GM23338 (cell line): ENCODE results near the gene ABHD6. TPM values are rescaled to one million over a fixed set of nuclear protein-coding genes. Genes with fewer than 3 reads are reported as not detected.

Experiments used
- ATAC-seq: fragments of 200-7000 bp; cut with Tn5 transposase; 3 replicates; pipeline ENCODE4 v1.9.1; 2020
- DNase-seq: peaks from one replicate; pipeline ENCODE4 v3.0.0-alpha.2; 2015; ENCODE audit warnings: low spot score
- H2AFZ ChIP-seq: fragments of 200-600 bp; sonication (generic); 2 replicates; pipeline ENCODE4 v1.8.0; 2016; ENCODE audit warnings: antibody characterized with exemption, mild to moderate bottlenecking, moderate library complexity
- H3F3A ChIP-seq: fragments of 200-600 bp; sonication (generic); replicated peaks from 2 replicates; pipeline ENCODE4 v1.8.0; 2017; ENCODE audit warnings: antibody characterized with exemption, mixed run types, low read depth
- H3K27ac ChIP-seq: fragments of 200-600 bp; sonication (generic); 2 replicates; pipeline ENCODE4 v1.6.1; 2016; ENCODE audit warnings: low read depth
- H3K27me3 ChIP-seq: fragments of 200-600 bp; sonication (generic); 2 replicates; pipeline ENCODE4 v1.8.0; 2016; ENCODE audit warnings: mild to moderate bottlenecking, mixed run types, moderate library complexity; ENCODE audit not compliant: insufficient read depth
- H3K36me3 ChIP-seq: fragments of 200-600 bp; sonication (generic); 2 replicates; pipeline ENCODE4 v1.8.0; 2016; ENCODE audit warnings: mild to moderate bottlenecking; ENCODE audit not compliant: insufficient read depth
- H3K4me1 ChIP-seq: fragments of 200-600 bp; sonication (generic); 2 replicates; pipeline ENCODE4 v1.8.0; 2016; ENCODE audit warnings: mild to moderate bottlenecking, moderate library complexity; ENCODE audit not compliant: insufficient read depth
- H3K4me2 ChIP-seq: fragments of 200-600 bp; sonication (generic); 2 replicates; pipeline ENCODE4 v1.7.1; 2017; ENCODE audit warnings: mixed run types
- H3K4me3 ChIP-seq: fragments of 200-600 bp; sonication (generic); 2 replicates; pipeline ENCODE4 v1.6.1; 2016; ENCODE audit warnings: mixed run types
- H3K79me2 ChIP-seq: fragments of 200-600 bp; sonication (generic); replicated peaks from 2 replicates; pipeline ENCODE4 v1.8.0; 2017; ENCODE audit warnings: mild to moderate bottlenecking; ENCODE audit not compliant: insufficient read depth
- H3K9me2 ChIP-seq: fragments of 200-600 bp; sonication (generic); 2 replicates; pipeline ENCODE4 v1.8.0; 2017; ENCODE audit not compliant: insufficient read depth
- H4K20me1 ChIP-seq: fragments of 200-600 bp; sonication (generic); replicated peaks from 2 replicates; pipeline ENCODE4 v1.8.0; 2017; ENCODE audit warnings: mild to moderate bottlenecking; ENCODE audit not compliant: insufficient read depth
- H3K27ac Mint-ChIP-seq: 2 replicates; pipeline ENCODE4 v1.8.0; 2020; ENCODE audit warnings: inconsistent platforms, mild to moderate bottlenecking, moderate library complexity, mixed read lengths
- H3K27me3 Mint-ChIP-seq: 3 replicates; pipeline ENCODE4 v1.8.0; 2022; ENCODE audit warnings: low read depth, mild to moderate bottlenecking, moderate library complexity, mixed read lengths, inconsistent platforms; ENCODE audit not compliant: insufficient read depth, poor library complexity
- H3K36me3 Mint-ChIP-seq: 3 replicates; pipeline ENCODE4 v1.8.0; 2021; ENCODE audit warnings: low read depth, mild to moderate bottlenecking, inconsistent platforms, moderate library complexity, mixed read lengths
- H3K4me1 Mint-ChIP-seq: 3 replicates; pipeline ENCODE4 v1.8.0; 2020; ENCODE audit warnings: mild to moderate bottlenecking, inconsistent platforms, mixed read lengths
- H3K4me3 Mint-ChIP-seq: 3 replicates; pipeline ENCODE4 v1.8.0; 2021; ENCODE audit warnings: moderate library complexity, mild to moderate bottlenecking, inconsistent platforms, mixed read lengths
- H3K9me3 Mint-ChIP-seq: 3 replicates; pipeline ENCODE4 v1.8.0; 2020; ENCODE audit warnings: moderate library complexity, mild to moderate bottlenecking, inconsistent platforms, mixed read lengths
- CREB1 ChIP-seq: fragments of 250-450 bp; sonication (Bioruptor Pico); IDR thresholded peaks from 2 replicates; pipeline ENCODE4 v1.5.0; 2020; ENCODE audit warnings: low read depth, mild to moderate bottlenecking, moderate library complexity
- CTCF ChIP-seq, 2 experiments: fragments of 200-600 bp in 1 of 2; sonication (generic) in 1 of 2; conservative IDR thresholded peaks; 2 replicates each; pipeline versions ENCODE4 v1.5.1 to v1.6.1; 2016 to 2017; ENCODE audit warnings: antibody characterized with exemption in 2 of 2, low read depth in 2 of 2, mild to moderate bottlenecking in 2 of 2, moderate library complexity in 1 of 2
- ETS1 ChIP-seq: IDR thresholded peaks from 2 replicates; pipeline ENCODE4 v1.6.1; 2016; ENCODE audit warnings: antibody characterized with exemption
- EZH2 ChIP-seq: fragments of 200-600 bp; sonication (generic); IDR thresholded peaks from one replicate; pipeline ENCODE4 v1.8.0; 2017; ENCODE audit warnings: antibody characterized with exemption, mild to moderate bottlenecking, low read depth; ENCODE audit not compliant: unreplicated experiment
- EZH2phosphoT487 ChIP-seq: fragments of 200-600 bp; sonication (generic); IDR thresholded peaks from one replicate; pipeline ENCODE4 v1.8.1; 2018; ENCODE audit warnings: antibody characterized with exemption; ENCODE audit not compliant: unreplicated experiment
- JUNB ChIP-seq: IDR thresholded peaks from one replicate; pipeline ENCODE4 v1.6.1; 2016; ENCODE audit warnings: antibody characterized with exemption; ENCODE audit not compliant: unreplicated experiment
- NANOG ChIP-seq: IDR thresholded peaks from 2 replicates; pipeline ENCODE4 v1.6.1; 2016; ENCODE audit warnings: antibody characterized with exemption, borderline replicate concordance
- POLR2AphosphoS5 ChIP-seq: IDR thresholded peaks from 2 replicates; pipeline ENCODE4 v1.6.1; 2016; ENCODE audit warnings: antibody characterized with exemption, low read depth
- STAT1 ChIP-seq: IDR thresholded peaks from one replicate; pipeline ENCODE4 v1.6.1; 2016; ENCODE audit warnings: antibody characterized with exemption; ENCODE audit not compliant: unreplicated experiment
- ZNF114 ChIP-seq: fragments of 250-450 bp; sonication (Bioruptor Pico); IDR thresholded peaks from 2 replicates; pipeline ENCODE4 v1.5.0; 2020; ENCODE audit warnings: mild to moderate bottlenecking, moderate library complexity
- ZNF331 ChIP-seq: fragments of 250-450 bp; sonication (Bioruptor Pico); IDR thresholded peaks from 2 replicates; pipeline ENCODE4 v1.5.0; 2020; ENCODE audit warnings: low read depth, mild to moderate bottlenecking, moderate library complexity
- polyA plus RNA-seq: library from polyadenylated mRNA; unstranded; fragments of >200 nt; fragmentation: Nextera tagmentation; extraction: Ambion mirVana; gene quantifications from 2 replicates; pipeline ENCODE4 v1.2.1, GENCODE V29; 2016
- total RNA-seq: library from RNA; depleted of rRNA; stranded (reverse); fragments of >200 nt; shearing (Covaris generic); gene quantifications from 2 replicates; pipeline ENCODE4 v1.2.3, GENCODE V29; 2014
- TF ChIP-seq, protein P1 (sequence below): fragments of 250-450 bp; sonication (Bioruptor Pico); IDR thresholded peaks from 2 replicates; pipeline ENCODE4 v1.5.0; 2020; ENCODE audit warnings: mild to moderate bottlenecking, moderate library complexity
- TF ChIP-seq, protein P2 (sequence below): IDR thresholded peaks from one replicate; pipeline ENCODE4 v1.6.1; 2018; ENCODE audit warnings: antibody characterized with exemption; ENCODE audit not compliant: unreplicated experiment

The ABHD6 gene
- total and polyA plus RNA-seq, 2 experiments from 2014 or later, result 3.7 to 5.5 TPM

GRCh38 chr3:58260261-58260731, 22.7 kb downstream of the ABHD6 start:
- Histone ChIP-seq H3K9me2 (no peaks in the 10 kb centered on the region), H3K36me3 (no peaks in the 10 kb centered on the region), H3F3A (no peaks in the 10 kb centered on the region), H3K4me3 (no peak overlapping the region), H4K20me1 (no peaks in the 10 kb centered on the region), H3K4me2 (no peak overlapping the region), H3K4me1 (no peaks in the 10 kb centered on the region), H3K27ac (no peak overlapping the region), H3K27me3 (no peaks in the 10 kb centered on the region), H3K79me2 (no peaks in the 10 kb centered on the region), H2AFZ (no peak overlapping the region)
- Mint-ChIP-seq H3K27me3 (peaks cover 2% of the 10 kb centered on the region), H3K9me3 (no peaks in the 10 kb centered on the region), H3K27ac (no peak overlapping the region), H3K4me1 (no peaks in the 10 kb centered on the region), H3K4me3 (no peak overlapping the region), H3K36me3 (no peaks in the 10 kb centered on the region)
- ATAC-seq (no peak), DNase-seq (no peak)
- TF ChIP-seq ETS1, result no peak
- TF ChIP-seq ZNF331 (CRISPR knock-in tag), result no peak
- TF ChIP-seq, protein P1, sequence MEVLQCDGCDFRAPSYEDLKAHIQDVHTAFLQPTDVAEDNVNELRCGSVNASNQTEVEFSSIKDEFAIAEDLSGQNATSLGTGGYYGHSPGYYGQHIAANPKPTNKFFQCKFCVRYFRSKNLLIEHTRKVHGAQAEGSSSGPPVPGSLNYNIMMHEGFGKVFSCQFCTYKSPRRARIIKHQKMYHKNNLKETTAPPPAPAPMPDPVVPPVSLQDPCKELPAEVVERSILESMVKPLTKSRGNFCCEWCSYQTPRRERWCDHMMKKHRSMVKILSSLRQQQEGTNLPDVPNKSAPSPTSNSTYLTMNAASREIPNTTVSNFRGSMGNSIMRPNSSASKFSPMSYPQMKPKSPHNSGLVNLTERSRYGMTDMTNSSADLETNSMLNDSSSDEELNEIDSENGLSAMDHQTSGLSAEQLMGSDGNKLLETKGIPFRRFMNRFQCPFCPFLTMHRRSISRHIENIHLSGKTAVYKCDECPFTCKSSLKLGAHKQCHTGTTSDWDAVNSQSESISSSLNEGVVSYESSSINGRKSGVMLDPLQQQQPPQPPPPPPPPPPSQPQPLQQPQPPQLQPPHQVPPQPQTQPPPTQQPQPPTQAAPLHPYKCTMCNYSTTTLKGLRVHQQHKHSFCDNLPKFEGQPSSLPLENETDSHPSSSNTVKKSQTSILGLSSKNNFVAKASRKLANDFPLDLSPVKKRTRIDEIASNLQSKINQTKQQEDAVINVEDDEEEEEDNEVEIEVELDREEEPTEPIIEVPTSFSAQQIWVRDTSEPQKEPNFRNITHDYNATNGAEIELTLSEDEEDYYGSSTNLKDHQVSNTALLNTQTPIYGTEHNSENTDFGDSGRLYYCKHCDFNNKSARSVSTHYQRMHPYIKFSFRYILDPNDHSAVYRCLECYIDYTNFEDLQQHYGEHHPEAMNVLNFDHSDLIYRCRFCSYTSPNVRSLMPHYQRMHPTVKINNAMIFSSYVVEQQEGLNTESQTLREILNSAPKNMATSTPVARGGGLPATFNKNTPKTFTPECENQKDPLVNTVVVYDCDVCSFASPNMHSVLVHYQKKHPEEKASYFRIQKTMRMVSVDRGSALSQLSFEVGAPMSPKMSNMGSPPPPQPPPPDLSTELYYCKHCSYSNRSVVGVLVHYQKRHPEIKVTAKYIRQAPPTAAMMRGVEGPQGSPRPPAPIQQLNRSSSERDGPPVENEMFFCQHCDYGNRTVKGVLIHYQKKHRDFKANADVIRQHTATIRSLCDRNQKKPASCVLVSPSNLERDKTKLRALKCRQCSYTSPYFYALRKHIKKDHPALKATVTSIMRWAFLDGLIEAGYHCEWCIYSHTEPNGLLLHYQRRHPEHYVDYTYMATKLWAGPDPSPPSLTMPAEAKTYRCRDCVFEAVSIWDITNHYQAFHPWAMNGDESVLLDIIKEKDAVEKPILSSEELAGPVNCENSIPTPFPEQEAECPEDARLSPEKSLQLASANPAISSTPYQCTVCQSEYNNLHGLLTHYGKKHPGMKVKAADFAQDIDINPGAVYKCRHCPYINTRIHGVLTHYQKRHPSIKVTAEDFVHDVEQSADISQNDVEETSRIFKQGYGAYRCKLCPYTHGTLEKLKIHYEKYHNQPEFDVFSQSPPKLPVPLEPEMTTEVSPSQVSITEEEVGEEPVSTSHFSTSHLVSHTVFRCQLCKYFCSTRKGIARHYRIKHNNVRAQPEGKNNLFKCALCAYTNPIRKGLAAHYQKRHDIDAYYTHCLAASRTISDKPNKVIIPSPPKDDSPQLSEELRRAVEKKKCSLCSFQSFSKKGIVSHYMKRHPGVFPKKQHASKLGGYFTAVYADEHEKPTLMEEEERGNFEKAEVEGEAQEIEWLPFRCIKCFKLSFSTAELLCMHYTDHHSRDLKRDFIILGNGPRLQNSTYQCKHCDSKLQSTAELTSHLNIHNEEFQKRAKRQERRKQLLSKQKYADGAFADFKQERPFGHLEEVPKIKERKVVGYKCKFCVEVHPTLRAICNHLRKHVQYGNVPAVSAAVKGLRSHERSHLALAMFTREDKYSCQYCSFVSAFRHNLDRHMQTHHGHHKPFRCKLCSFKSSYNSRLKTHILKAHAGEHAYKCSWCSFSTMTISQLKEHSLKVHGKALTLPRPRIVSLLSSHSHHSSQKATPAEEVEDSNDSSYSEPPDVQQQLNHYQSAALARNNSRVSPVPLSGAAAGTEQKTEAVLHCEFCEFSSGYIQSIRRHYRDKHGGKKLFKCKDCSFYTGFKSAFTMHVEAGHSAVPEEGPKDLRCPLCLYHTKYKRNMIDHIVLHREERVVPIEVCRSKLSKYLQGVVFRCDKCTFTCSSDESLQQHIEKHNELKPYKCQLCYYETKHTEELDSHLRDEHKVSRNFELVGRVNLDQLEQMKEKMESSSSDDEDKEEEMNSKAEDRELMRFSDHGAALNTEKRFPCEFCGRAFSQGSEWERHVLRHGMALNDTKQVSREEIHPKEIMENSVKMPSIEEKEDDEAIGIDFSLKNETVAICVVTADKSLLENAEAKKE (CRISPR knock-in tag), result no peak
- TF ChIP-seq POLR2AphosphoS5, result no peak
- no peak for TF ChIP-seq CREB1
- TF ChIP-seq STAT1, result no peak
- no peak for TF ChIP-seq CTCF (conservative IDR thresholded peaks at IDR 0.05; ENCODE audit: low read depth in 2 of 2)
- no peak for TF ChIP-seq EZH2phosphoT487
- TF ChIP-seq, protein P2, sequence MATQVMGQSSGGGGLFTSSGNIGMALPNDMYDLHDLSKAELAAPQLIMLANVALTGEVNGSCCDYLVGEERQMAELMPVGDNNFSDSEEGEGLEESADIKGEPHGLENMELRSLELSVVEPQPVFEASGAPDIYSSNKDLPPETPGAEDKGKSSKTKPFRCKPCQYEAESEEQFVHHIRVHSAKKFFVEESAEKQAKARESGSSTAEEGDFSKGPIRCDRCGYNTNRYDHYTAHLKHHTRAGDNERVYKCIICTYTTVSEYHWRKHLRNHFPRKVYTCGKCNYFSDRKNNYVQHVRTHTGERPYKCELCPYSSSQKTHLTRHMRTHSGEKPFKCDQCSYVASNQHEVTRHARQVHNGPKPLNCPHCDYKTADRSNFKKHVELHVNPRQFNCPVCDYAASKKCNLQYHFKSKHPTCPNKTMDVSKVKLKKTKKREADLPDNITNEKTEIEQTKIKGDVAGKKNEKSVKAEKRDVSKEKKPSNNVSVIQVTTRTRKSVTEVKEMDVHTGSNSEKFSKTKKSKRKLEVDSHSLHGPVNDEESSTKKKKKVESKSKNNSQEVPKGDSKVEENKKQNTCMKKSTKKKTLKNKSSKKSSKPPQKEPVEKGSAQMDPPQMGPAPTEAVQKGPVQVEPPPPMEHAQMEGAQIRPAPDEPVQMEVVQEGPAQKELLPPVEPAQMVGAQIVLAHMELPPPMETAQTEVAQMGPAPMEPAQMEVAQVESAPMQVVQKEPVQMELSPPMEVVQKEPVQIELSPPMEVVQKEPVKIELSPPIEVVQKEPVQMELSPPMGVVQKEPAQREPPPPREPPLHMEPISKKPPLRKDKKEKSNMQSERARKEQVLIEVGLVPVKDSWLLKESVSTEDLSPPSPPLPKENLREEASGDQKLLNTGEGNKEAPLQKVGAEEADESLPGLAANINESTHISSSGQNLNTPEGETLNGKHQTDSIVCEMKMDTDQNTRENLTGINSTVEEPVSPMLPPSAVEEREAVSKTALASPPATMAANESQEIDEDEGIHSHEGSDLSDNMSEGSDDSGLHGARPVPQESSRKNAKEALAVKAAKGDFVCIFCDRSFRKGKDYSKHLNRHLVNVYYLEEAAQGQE, result no peak
- no peak for TF ChIP-seq ZNF114 (CRISPR knock-in tag)
- TF ChIP-seq EZH2, result no peak
- no peak for TF ChIP-seq NANOG
- no peak for TF ChIP-seq JUNB
